HL-60 (cell line): ENCODE data around the gene USH2A.
A peak's percentile ranks its signal among the peaks of the same experiment; 100 is the strongest.

Experiments
- DNase-seq, 2 experiments: peaks; one replicate each; pipeline ENCODE4 v3.0.0-alpha.2; 2010 to 2020; ENCODE audit warnings: low read depth in 1 of 2, low spot score in 1 of 2
- H3K27ac ChIP-seq: fragments of 250-450 bp; sonication (Bioruptor Pico); replicated peaks from 2 replicates; pipeline ENCODE4 v1.5.1; 2020; ENCODE audit warnings: mild to moderate bottlenecking, moderate library complexity
- H3K27me3 ChIP-seq: fragments of 250-450 bp; sonication (Bioruptor Pico); 2 replicates; pipeline ENCODE4 v1.5.1; 2021; ENCODE audit warnings: mild to moderate bottlenecking, moderate library complexity; ENCODE audit not compliant: insufficient read depth, poor library complexity, severe bottlenecking
- H3K4me3 ChIP-seq: replicated peaks from 2 replicates; pipeline ENCODE4 v1.5.1; 2011; ENCODE audit warnings: mild to moderate bottlenecking, control low read depth, low read length; ENCODE audit not compliant: insufficient read depth
- GABPA ChIP-seq: IDR thresholded peaks from 2 replicates; pipeline ENCODE4 v1.6.1; 2012; ENCODE audit warnings: low read depth
- POLR2AphosphoS5 ChIP-seq: IDR thresholded peaks from 2 replicates; pipeline ENCODE4 v1.6.1; 2012; ENCODE audit warnings: low read depth
- SPI1 ChIP-seq: IDR thresholded peaks from 2 replicates; pipeline ENCODE4 v1.6.1; 2012; ENCODE audit warnings: low read depth, mild to moderate bottlenecking, borderline replicate concordance
- TF ChIP-seq, protein P1 (sequence below): IDR thresholded peaks from one replicate; pipeline ENCODE4 v1.5.1; 2011; ENCODE audit warnings: low read length, control low read depth, inconsistent platforms; ENCODE audit not compliant: insufficient read depth
- TF ChIP-seq, protein P2 (sequence below): IDR thresholded peaks from 2 replicates; pipeline ENCODE4 v1.6.1; 2012; ENCODE audit warnings: low read depth; ENCODE audit not compliant: insufficient replicate concordance

USH2A gene

DNA sequence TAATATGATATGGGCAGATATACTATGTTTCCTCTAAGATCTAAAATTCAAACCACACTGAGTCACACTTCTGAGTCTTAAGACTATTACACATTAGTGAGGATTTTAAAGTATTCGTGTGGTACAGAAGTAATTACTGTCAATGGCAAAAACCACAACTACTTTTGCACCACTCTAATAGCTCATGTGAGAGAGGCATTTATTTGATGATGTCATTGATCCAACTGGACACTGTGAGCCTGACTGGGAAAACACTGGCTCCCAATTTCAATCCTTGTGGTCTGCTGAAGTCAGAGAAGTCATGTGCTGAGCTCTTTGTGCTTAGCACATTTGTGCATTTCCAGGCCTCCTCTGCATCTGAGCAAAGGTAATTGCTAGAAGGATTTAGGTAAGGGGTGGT lies 377.8 kb downstream of the USH2A start:
- TF ChIP-seq SPI1, result no peak
- no peak for TF ChIP-seq POLR2AphosphoS5
- TF ChIP-seq, protein P1, sequence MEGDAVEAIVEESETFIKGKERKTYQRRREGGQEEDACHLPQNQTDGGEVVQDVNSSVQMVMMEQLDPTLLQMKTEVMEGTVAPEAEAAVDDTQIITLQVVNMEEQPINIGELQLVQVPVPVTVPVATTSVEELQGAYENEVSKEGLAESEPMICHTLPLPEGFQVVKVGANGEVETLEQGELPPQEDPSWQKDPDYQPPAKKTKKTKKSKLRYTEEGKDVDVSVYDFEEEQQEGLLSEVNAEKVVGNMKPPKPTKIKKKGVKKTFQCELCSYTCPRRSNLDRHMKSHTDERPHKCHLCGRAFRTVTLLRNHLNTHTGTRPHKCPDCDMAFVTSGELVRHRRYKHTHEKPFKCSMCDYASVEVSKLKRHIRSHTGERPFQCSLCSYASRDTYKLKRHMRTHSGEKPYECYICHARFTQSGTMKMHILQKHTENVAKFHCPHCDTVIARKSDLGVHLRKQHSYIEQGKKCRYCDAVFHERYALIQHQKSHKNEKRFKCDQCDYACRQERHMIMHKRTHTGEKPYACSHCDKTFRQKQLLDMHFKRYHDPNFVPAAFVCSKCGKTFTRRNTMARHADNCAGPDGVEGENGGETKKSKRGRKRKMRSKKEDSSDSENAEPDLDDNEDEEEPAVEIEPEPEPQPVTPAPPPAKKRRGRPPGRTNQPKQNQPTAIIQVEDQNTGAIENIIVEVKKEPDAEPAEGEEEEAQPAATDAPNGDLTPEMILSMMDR, result no peak
- TF ChIP-seq, protein P2, sequence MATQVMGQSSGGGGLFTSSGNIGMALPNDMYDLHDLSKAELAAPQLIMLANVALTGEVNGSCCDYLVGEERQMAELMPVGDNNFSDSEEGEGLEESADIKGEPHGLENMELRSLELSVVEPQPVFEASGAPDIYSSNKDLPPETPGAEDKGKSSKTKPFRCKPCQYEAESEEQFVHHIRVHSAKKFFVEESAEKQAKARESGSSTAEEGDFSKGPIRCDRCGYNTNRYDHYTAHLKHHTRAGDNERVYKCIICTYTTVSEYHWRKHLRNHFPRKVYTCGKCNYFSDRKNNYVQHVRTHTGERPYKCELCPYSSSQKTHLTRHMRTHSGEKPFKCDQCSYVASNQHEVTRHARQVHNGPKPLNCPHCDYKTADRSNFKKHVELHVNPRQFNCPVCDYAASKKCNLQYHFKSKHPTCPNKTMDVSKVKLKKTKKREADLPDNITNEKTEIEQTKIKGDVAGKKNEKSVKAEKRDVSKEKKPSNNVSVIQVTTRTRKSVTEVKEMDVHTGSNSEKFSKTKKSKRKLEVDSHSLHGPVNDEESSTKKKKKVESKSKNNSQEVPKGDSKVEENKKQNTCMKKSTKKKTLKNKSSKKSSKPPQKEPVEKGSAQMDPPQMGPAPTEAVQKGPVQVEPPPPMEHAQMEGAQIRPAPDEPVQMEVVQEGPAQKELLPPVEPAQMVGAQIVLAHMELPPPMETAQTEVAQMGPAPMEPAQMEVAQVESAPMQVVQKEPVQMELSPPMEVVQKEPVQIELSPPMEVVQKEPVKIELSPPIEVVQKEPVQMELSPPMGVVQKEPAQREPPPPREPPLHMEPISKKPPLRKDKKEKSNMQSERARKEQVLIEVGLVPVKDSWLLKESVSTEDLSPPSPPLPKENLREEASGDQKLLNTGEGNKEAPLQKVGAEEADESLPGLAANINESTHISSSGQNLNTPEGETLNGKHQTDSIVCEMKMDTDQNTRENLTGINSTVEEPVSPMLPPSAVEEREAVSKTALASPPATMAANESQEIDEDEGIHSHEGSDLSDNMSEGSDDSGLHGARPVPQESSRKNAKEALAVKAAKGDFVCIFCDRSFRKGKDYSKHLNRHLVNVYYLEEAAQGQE, result no peak
- no peak for TF ChIP-seq GABPA
- no peak for DNase-seq
- no peak overlapping the region for H3K27ac ChIP-seq
- no peak overlapping the region for H3K4me3 ChIP-seq
- no peaks in the 10 kb centered on the region for H3K27me3 ChIP-seq

DNA sequence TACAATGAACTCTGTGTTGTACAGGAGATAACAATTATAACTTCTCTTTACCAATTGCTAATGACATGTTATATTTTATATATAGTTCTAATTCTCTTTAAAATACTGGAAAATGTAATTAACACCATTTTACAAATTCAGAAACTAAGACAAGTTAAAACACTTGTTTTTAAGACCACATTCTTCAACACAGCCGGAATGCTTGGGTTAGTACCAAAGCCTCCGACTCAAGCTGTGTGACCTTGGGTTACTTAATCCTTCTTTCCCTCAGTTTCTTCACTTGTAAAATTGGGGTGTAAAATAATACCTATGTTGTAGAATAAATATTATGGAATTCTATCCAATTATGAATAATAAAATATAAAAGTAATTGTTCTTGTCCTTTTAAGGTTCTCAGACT lies 378.7 kb downstream of the USH2A start:
- no peak overlapping the region for H3K27ac ChIP-seq
- no peaks in the 10 kb centered on the region for H3K27me3 ChIP-seq
- no peak for DNase-seq
- TF ChIP-seq, protein P1, result no peak
- TF ChIP-seq POLR2AphosphoS5, result no peak
- TF ChIP-seq GABPA, result no peak
- TF ChIP-seq, protein P2, result no peak
- TF ChIP-seq SPI1, result no peak
- H3K4me3 ChIP-seq, result no peak overlapping the region

DNA sequence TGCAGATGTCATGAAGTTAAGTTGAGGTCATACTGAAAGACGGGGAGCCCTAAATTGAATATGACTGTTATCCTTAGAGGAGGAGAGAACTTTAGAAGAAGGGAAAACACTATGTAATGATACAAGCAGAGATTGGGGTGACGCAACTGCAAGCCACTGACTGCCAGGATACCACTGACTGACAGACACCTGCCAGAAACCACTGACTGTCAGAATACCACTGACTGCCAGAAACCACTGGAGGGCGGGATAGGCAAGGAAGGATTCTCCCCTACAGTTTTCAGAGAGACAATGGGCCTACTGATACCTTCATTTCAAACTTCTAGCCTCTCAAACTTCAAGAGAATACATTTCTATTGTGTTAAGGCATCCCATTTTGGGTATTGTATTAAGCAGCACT lies 388.7 kb downstream of the USH2A start:
- no peaks in the 10 kb centered on the region for H3K27me3 ChIP-seq
- H3K27ac ChIP-seq, result no peak overlapping the region
- TF ChIP-seq SPI1, result no peak
- TF ChIP-seq, protein P1, result no peak
- no peak for TF ChIP-seq POLR2AphosphoS5
- TF ChIP-seq, protein P2, result no peak
- no peak for TF ChIP-seq GABPA
- no peak overlapping the region for H3K4me3 ChIP-seq
- DNase-seq, result peak in 1 of 2 experiments; percentile 2
